Myocyte (in vitro differentiated cells): ENCODE measurements around the gene UGCG. TPM values are rescaled to one million over a fixed set of nuclear protein-coding genes. Genes with fewer than 3 reads are reported as not detected.

ENCODE experiments used
- DNase-seq: peaks from one replicate; pipeline ENCODE4 v3.0.0-alpha.2; 2012; ENCODE audit warnings: low read depth
- microRNA-seq: library from miRNA; unstranded; fragments of <30 nt; microRNA quantifications from one replicate; pipeline ENCODE4, GENCODE V29; 2016
- total RNA-seq: library from RNA; depleted of rRNA; stranded (reverse); fragments of >200 nt; gene quantifications from 2 replicates; pipeline ENCODE4 v1.2.3, GENCODE V29; 2014

Gene UGCG
- total RNA-seq, 1 donor from 2014 or later: 124 TPM

GRCh38 chr9:111979561-111979960 is 82.9 kb downstream of the UGCG start:
- no peak for DNase-seq

GRCh38 chr9:111980398-111980797 is 83.8 kb downstream of the UGCG start:
- DNase-seq: no peak

GRCh38 chr9:111983484-111983908 is 86.9 kb downstream of the UGCG start:
- DNase-seq: no peak

GRCh38 chr9:111984086-111984802 is 87.6 kb downstream of the UGCG start:
- DNase-seq: no peak

Small RNA genes lying within 50 kb of the gene (microRNA-seq; reads per million reads assigned to microRNA genes)
- not detected for gene MIR4668

Other genes starting within 250 kb of the UGCG start
- 62.6 and 64.2 TPM in 2 replicates for gene GNG10, start 235.2 kb upstream of the UGCG start, total RNA-seq
- not detected in 2 replicates for gene SHOC1, start 101.9 kb upstream of the UGCG start, total RNA-seq